SIG-M5 treated with dmso at 0.1 percent for 504 hours (cell line): Measurements from ENCODE around the gene BMP7.

Source experiments
- DNase-seq: peaks from one replicate; lab custom pipeline; 2025; ENCODE audit not compliant: unreplicated experiment; lab: John Stamatoyannopoulos, UW

The BMP7 gene

GRCh38 chr20:57156011-57156729, 110.3 kb downstream of the BMP7 start:
- DNase-seq, result no peak

- DNase-seq, result no peak
Measured at GRCh38 chr20:57155415-57155814, 111.0 kb downstream of the BMP7 start.

- no peak for DNase-seq
Measured at GRCh38 chr20:57153238-57153905, 113.1 kb downstream of the BMP7 start.

GRCh38 chr20:57152557-57152956, 113.9 kb downstream of the BMP7 start:
- DNase-seq, result no peak

GRCh38 chr20:57150559-57150958, 115.9 kb downstream of the BMP7 start:
- DNase-seq, result no peak

- DNase-seq, result no peak
Measured at GRCh38 chr20:57148263-57148662, 118.2 kb downstream of the BMP7 start.

- no peak for DNase-seq
Measured at GRCh38 chr20:57147185-57147584, 119.3 kb downstream of the BMP7 start.

GRCh38 chr20:57146155-57146554, 120.3 kb downstream of the BMP7 start:
- no peak for DNase-seq

GRCh38 chr20:57145089-57145631, 121.3 kb downstream of the BMP7 start:
- no peak for DNase-seq

GRCh38 chr20:57143173-57143572, 123.3 kb downstream of the BMP7 start:
- DNase-seq, result no peak

- DNase-seq, result no peak
Measured at GRCh38 chr20:57142667-57143066, 123.8 kb downstream of the BMP7 start.

- no peak for DNase-seq
Measured at GRCh38 chr20:57141492-57141891, 124.9 kb downstream of the BMP7 start.

GRCh38 chr20:57140416-57140965, 126.0 kb downstream of the BMP7 start:
- DNase-seq, result no peak

GRCh38 chr20:57139342-57140093, 126.9 kb downstream of the BMP7 start:
- DNase-seq, result no peak

GRCh38 chr20:57138198-57138995, 128.0 kb downstream of the BMP7 start:
- DNase-seq, result no peak

- DNase-seq, result no peak
Measured at GRCh38 chr20:57137676-57138075, 128.8 kb downstream of the BMP7 start.

GRCh38 chr20:57136734-57137133, 129.7 kb downstream of the BMP7 start:
- no peak for DNase-seq

GRCh38 chr20:57135875-57136274, 130.6 kb downstream of the BMP7 start:
- DNase-seq, result no peak

- DNase-seq, result no peak
Measured at GRCh38 chr20:57134804-57135203, 131.6 kb downstream of the BMP7 start.

- DNase-seq, result no peak
Measured at GRCh38 chr20:57133926-57134650, 132.4 kb downstream of the BMP7 start.
